DND-41 (cell line): ENCODE data around the gene TAX1BP3.
"Not testable (repeated sequence)": the region's sequence is repeated elsewhere in the genome, so short reads cannot be mapped to it uniquely, and the experiment has no call there.

Source experiments
- ATAC-seq: fragments of 200-7000 bp; cut with Tn5 transposase; 3 replicates; pipeline ENCODE4 v1.9.1; 2021; ENCODE audit warnings: low read depth; ENCODE audit not compliant: insufficient read depth
- DNase-seq: peaks from one replicate; pipeline ENCODE4 v3.0.0-alpha.2; 2020
- H2AFZ ChIP-seq: 2 replicates; pipeline ENCODE4 v1.6.0; 2012; ENCODE audit warnings: low read depth, low read length
- H3K27ac ChIP-seq: 2 replicates; pipeline ENCODE4 v1.5.1; 2012; ENCODE audit warnings: low read length, inconsistent platforms
- H3K27me3 ChIP-seq: fragments of 200-600 bp; sonication (generic); 2 replicates; pipeline ENCODE4 v1.6.0; 2012; ENCODE audit warnings: low read length, mild to moderate bottlenecking, inconsistent platforms; ENCODE audit not compliant: insufficient read depth, poor library complexity
- H3K36me3 ChIP-seq: 2 replicates; pipeline ENCODE4 v1.5.1; 2012; ENCODE audit warnings: low read length, inconsistent platforms; ENCODE audit not compliant: insufficient read depth
- H3K4me1 ChIP-seq: 2 replicates; pipeline ENCODE4 v1.5.1; 2012; ENCODE audit warnings: mild to moderate bottlenecking, low read length; ENCODE audit not compliant: insufficient read depth
- H3K4me2 ChIP-seq: 2 replicates; pipeline ENCODE4 v1.6.0; 2012; ENCODE audit warnings: mild to moderate bottlenecking, moderate library complexity, low read length, inconsistent platforms; ENCODE audit not compliant: insufficient read depth
- H3K4me3 ChIP-seq, 2 experiments: fragments of 200-600 bp in 1 of 2; shearing (Covaris generic) in 1 of 2; 2 replicates each; pipeline ENCODE4 v1.5.1; 2012 to 2016; ENCODE audit warnings: inconsistent platforms in 2 of 2, low read length in 2 of 2, mild to moderate bottlenecking in 2 of 2, low read depth in 1 of 2, moderate library complexity in 1 of 2
- H3K79me2 ChIP-seq: 2 replicates; pipeline ENCODE4 v1.6.0; 2012; ENCODE audit warnings: low read length, inconsistent platforms; ENCODE audit not compliant: insufficient read depth
- H3K9ac ChIP-seq: 2 replicates; pipeline ENCODE4 v1.6.0; 2012; ENCODE audit warnings: low read depth, mild to moderate bottlenecking, inconsistent platforms, low read length, moderate library complexity
- H3K9me3 ChIP-seq: 2 replicates; pipeline ENCODE4 v1.5.1; 2012; ENCODE audit warnings: low read length, moderate library complexity, mild to moderate bottlenecking, inconsistent platforms; ENCODE audit not compliant: insufficient read depth, severe bottlenecking
- H4K20me1 ChIP-seq: 2 replicates; pipeline ENCODE4 v1.6.0; 2012; ENCODE audit warnings: low read length; ENCODE audit not compliant: insufficient read depth
- EZH2 ChIP-seq: IDR thresholded peaks from 3 replicates; pipeline ENCODE4 v1.6.1; 2012; ENCODE audit warnings: borderline replicate concordance, low read depth, mild to moderate bottlenecking, moderate library complexity, low read length, inconsistent platforms; ENCODE audit not compliant: severe bottlenecking
- TF ChIP-seq, protein P1 (sequence below): IDR thresholded peaks from 2 replicates; pipeline ENCODE4 v1.5.1; 2012; ENCODE audit warnings: borderline replicate concordance, low read length, moderate library complexity, mild to moderate bottlenecking; ENCODE audit not compliant: poor library complexity, severe bottlenecking; ENCODE audit errors: extremely low read depth

The TAX1BP3 gene

DNA sequence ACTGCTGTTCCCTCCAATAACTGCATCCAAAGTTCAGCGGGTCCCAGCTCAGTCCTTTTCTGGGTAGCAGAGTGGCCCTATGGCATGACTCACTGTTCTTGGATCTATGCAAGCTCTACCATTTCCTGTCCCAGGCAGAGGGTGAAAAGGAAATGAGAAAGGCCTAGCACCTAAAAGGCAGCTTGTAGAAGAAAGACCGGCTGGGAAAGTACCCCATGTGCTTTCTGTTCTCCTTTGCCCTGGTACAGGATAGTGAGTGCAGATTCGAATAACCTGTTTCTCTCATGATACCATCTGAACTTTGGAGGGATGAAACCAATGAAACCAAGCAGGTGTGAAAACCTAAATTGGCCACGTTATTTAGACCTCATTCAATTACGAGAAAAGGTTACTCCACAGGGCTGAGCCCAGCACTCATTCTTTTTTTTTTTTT lies 42.6 kb upstream of the TAX1BP3 start:
- H3K9ac ChIP-seq = peak overlapping the region; percentile 5; the same call in 1 of the 2 replicates

GRCh38 chr17:3708366-3708765 lies 40.0 kb upstream of the TAX1BP3 start:
- TF ChIP-seq, protein P1, sequence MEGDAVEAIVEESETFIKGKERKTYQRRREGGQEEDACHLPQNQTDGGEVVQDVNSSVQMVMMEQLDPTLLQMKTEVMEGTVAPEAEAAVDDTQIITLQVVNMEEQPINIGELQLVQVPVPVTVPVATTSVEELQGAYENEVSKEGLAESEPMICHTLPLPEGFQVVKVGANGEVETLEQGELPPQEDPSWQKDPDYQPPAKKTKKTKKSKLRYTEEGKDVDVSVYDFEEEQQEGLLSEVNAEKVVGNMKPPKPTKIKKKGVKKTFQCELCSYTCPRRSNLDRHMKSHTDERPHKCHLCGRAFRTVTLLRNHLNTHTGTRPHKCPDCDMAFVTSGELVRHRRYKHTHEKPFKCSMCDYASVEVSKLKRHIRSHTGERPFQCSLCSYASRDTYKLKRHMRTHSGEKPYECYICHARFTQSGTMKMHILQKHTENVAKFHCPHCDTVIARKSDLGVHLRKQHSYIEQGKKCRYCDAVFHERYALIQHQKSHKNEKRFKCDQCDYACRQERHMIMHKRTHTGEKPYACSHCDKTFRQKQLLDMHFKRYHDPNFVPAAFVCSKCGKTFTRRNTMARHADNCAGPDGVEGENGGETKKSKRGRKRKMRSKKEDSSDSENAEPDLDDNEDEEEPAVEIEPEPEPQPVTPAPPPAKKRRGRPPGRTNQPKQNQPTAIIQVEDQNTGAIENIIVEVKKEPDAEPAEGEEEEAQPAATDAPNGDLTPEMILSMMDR = no peak
- no peak for TF ChIP-seq EZH2
- no peak overlapping the region for H3K4me3 ChIP-seq
- H3K27me3 ChIP-seq = no peaks in the 10 kb centered on the region
- H3K79me2 ChIP-seq = no peaks in the 10 kb centered on the region
- no peak overlapping the region for H3K4me2 ChIP-seq
- ATAC-seq (no peak), DNase-seq (no peak)
- H3K36me3 ChIP-seq = peaks cover 3% of the 10 kb centered on the region; the same call in 1 of the 2 replicates
- no peaks in the 10 kb centered on the region for H4K20me1 ChIP-seq
- H3K9ac ChIP-seq = no peak overlapping the region
- H3K9me3 ChIP-seq = no peaks in the 10 kb centered on the region
- no peak overlapping the region for H2AFZ ChIP-seq
- H3K27ac ChIP-seq = no peak overlapping the region
- H3K4me1 ChIP-seq = peaks cover 30% of the 10 kb centered on the region

More for the DNA sequence above, 42.6 kb upstream of the TAX1BP3 start:
- TF ChIP-seq, protein P1 = no peak
- TF ChIP-seq EZH2 = no peak
- H3K36me3 ChIP-seq = peaks cover 19% of the 10 kb centered on the region
- H3K27me3 ChIP-seq = no peaks in the 10 kb centered on the region
- H2AFZ ChIP-seq = peak overlapping the region; percentile 27; the same call in 1 of the 2 replicates
- peaks cover 36% of the 10 kb centered on the region for H3K4me1 ChIP-seq
- H3K79me2 ChIP-seq = no peaks in the 10 kb centered on the region
- peak; percentile 97 for ATAC-seq
- H3K4me2 ChIP-seq = peak overlapping the region; percentile 46
- peak; percentile 81 for DNase-seq
- H3K4me3 ChIP-seq = peak overlapping the region in 1 of 2 experiments; percentile 9; a peak in 1 of 4 replicates
- H3K9me3 ChIP-seq = no peaks in the 10 kb centered on the region
- H4K20me1 ChIP-seq = no peaks in the 10 kb centered on the region
- peak overlapping the region; percentile 67 for H3K27ac ChIP-seq

- H3K4me2 ChIP-seq, H3K9ac ChIP-seq, H2AFZ ChIP-seq, H3K27me3 ChIP-seq, H3K9me3 ChIP-seq, ATAC-seq, DNase-seq, H3K4me1 ChIP-seq, H4K20me1 ChIP-seq, H3K36me3 ChIP-seq, H3K79me2 ChIP-seq, H3K4me3 ChIP-seq, H3K27ac ChIP-seq: not testable (repeated sequence)
Measured at GRCh38 chr17:3705718-3705984, 37.3 kb upstream of the TAX1BP3 start.

GRCh38 chr17:3704931-3705717 lies 36.7 kb upstream of the TAX1BP3 start:
- H3K4me2 ChIP-seq = no peak overlapping the region
- ATAC-seq (no peak), DNase-seq (no peak)
- H2AFZ ChIP-seq = no peak overlapping the region
- no peak overlapping the region for H3K27ac ChIP-seq
- no peaks in the 10 kb centered on the region for H3K79me2 ChIP-seq
- no peaks in the 10 kb centered on the region for H3K9me3 ChIP-seq
- no peak for TF ChIP-seq EZH2
- TF ChIP-seq, protein P1 = no peak
- no peaks in the 10 kb centered on the region for H3K4me1 ChIP-seq
- H4K20me1 ChIP-seq = no peaks in the 10 kb centered on the region
- no peaks in the 10 kb centered on the region for H3K36me3 ChIP-seq
- H3K4me3 ChIP-seq = no peak overlapping the region
- no peaks in the 10 kb centered on the region for H3K27me3 ChIP-seq
- no peak overlapping the region for H3K9ac ChIP-seq

GRCh38 chr17:3702041-3702539 lies 33.7 kb upstream of the TAX1BP3 start:
- H3K4me2 ChIP-seq, H3K4me3 ChIP-seq, H3K9ac ChIP-seq, H3K9me3 ChIP-seq, H3K36me3 ChIP-seq, H2AFZ ChIP-seq, H3K27ac ChIP-seq, DNase-seq, H3K4me1 ChIP-seq, H4K20me1 ChIP-seq, H3K27me3 ChIP-seq, H3K79me2 ChIP-seq, ATAC-seq: not testable (repeated sequence)
